ENCODE data around the gene TTLL13.
"Not testable (repeated sequence)": the region's sequence is repeated elsewhere in the genome, so short reads cannot be mapped to it uniquely, and the experiment has no call there.

TTLL13 gene

DNA sequence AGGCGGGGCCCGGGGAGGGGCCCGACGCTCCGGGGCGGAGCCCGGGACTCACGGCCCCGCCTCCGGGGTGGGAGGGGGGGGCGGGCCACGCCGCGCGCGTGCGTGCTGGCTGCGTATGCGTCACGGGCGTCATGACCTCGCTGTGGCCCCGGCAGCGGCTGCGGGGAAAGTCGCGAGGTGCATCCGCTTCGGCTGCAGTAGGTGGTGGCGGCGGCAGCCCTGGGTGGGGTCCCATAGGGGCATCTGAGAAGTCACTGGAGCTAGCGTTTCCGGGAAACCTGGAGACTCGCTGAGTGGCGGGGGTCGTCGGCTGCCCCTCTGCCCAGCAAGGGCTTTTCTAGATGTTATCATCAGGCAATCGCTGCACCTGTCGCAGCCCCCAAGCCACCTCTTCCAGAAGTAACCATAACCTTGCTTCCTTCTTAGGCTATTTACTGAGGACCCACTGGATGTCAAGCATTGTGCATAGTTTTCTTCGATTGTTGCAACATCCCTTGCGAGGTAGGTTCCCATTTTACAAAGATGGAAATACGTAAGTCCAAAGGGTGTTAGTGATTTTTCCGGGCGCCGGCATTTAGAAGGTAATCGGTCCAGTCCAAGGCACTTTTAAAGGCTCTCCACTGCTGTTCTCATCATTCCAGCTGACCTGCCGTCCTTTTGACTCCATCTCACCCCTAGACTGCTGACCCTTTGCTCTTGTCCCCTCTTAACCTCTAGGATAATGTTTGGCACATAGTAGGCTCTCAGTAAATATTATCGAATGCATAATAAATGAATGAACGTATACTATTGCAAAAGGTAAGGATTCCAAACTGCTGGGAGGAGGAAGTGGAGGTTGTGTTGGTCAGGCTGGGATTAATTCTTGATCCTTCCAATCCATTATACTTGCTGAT is 15.0 kb upstream of the TTLL13 start, which contains the start of gene GDPGP1:
GDPGP1 (plus strand) TSS at position 114 of the 893 bp plus-strand sequence. CDS start 6,700 bp downstream, outside the sequence.
- peak; percentile 100 for DNase-seq (ENCODE audit: low spot score)

DNA sequence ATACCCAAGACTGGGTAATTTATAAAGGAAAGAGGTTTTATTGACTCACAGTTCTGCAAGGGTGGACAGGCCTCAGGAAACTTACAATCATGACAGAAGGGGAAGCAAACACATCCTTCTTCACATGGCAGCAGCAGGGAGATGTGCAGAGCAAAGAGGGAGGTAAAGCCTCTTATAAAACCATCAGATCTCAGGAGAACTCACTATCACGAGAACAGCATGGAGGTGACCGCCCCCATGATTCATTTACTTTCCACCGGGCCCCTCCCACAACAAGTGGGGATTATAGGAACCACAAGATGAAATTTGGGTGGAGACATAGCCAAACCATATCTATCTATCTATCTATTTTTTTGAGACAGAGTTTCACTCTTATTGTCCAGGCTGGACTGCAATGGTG is 10.0 kb upstream of the TTLL13 start:
- DNase-seq (ENCODE audit: low spot score), result no peak

DNA sequence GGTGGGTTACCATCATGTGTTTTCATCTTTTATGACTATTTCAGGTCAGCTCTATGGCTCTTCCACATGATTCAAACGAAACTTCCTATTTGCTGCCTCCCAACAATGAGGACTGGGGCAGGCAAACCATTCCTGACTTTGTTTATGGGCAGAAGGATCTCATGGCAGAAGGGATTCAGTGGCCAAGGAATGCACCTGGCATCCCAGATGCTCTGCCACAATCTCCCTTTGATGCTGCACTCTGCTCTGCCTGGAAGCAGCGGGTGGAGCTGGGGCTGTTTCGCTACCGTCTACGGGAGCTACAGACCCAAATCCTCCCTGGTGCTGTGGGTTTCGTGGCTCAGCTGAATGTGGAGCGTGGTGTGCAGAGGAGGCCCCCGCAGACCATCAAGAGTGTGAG is 8.5 kb upstream of the TTLL13 start:
- DNase-seq (ENCODE audit: low spot score), result no peak

DNA sequence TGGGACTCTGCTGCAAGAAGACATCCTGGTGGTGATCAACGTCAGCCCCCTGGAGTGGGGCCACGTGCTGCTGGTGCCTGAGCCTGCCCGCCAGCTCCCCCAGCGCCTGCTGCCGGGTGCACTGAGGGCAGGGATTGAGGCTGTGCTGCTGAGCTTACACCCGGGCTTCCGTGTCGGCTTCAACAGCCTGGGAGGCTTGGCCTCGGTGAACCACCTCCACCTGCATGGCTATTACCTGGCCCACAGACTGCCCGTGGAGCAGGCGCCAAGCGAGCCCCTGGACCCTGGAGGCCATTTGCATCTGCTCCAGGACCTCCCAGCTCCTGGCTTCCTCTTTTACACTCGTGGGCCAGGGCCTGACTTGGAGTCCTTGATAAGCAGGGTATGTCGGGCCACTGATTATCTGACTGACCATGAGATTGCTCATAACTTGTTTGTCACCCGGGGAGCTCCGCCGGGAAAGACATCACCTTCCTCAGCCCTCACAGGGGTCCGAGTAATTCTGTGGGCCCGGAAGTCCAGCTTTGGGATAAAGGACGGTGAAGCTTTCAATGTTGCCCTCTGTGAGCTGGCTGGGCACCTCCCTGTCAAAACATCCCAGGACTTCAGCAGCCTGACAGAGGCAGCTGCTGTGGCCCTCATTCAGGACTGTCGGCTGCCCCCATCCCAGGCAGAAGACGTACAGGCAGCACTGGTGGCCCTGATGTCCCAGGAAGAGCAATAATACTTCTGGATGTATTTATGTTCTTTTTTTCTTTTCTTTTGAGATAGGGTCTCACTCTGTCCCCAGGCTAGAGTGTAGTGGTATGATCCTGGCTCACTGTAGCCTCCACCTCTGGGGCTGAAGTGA is 7.8 kb upstream of the TTLL13 start:
- no peak for DNase-seq (ENCODE audit: low spot score)

DNA sequence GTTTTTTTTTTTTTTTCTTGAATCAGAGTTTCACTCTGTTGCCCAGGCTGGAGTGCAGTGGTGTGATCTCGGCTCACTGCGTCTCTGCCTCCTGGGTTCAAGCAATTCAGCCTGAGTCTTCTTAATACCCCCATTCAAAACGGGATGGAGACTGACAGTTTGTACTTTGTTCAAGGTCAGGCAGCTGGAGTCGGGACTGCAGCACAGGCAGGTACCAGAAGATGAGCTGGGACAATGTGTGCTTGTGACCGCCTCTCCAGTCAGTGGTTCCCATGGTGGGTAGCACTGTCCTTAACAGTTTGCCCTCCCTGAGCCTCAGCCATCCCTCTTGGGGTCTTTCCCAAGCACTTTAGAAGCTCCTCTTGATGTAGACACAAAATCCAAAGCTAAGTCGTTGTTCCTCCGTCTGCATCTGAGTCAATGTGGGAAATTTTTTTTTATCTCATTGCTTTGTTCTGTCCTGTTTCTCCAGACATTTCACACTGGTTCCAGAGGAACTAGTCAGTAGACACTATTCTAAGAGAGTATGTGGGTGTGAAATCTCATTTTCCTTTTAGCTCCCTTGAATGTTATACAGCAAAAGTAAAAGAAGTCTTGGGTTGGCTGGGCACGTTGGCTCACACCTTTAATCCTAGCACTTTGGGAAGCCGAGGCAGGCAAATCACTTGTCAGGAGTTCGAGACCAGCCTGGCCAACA is 5.3 kb upstream of the TTLL13 start:
- DNase-seq (ENCODE audit: low spot score), result no peak

DNA sequence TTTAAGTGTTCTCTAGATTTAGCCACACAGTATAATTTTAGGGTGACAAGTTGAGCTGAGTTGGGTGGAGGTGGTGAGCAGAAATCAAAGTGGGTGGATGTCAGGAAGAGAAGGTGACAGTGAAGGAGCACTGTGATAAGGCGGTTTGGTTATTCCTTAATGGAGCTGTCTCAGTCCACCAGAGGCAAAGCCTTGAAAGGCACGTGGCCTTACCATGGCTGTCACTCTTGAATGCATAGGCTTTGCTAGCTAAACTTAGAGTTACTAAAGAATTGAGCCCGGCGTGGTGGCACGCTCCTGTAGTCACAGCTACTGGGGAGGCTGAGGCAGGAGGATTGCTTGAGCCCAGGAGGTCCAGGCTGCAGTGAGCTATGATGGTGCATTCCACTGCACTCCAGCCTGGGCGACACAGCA is 560 bp upstream of the TTLL13 start:
- DNase-seq (ENCODE audit: low spot score), result no peak

DNA sequence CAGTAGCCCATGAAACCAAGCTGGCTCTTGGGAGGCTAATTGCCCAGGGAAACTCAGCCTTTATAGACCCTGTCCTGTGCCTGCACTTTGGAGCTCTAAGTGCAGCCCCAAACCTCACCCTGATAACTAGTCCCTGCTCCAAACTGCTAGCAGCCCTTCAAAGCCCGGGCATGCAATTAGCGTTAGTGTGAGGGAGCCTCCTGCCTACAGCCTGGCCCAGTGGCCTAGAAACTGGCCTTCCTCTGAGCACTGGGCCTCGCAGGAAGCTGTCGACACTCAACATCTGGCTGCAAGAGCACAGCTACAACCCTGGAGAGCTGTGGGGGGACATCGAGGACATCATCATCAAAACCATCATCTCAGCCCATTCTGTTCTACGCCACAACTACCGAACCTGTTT is 8.4 kb downstream of the TTLL13 start:
- no peak for DNase-seq (ENCODE audit: low spot score)

DNA sequence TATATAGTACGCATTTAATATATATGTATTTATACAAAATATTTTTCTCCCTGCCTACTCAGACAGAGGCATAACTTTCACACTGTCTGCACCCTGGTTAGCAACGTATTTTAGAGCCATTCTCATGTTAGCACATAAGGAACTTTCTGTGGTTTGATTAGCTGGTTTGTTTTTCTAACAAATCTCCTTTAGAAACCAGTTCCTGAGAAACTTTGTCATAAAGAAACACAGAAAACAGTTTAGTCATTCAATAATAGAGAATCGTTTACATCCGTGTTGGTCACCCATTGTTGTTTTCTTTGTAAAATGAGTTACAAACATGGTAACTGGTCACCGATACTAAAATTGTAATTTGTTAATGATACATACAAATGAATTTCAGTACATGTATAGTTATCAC is 10.2 kb downstream of the TTLL13 start:
- no peak for DNase-seq (ENCODE audit: low spot score)

DNA sequence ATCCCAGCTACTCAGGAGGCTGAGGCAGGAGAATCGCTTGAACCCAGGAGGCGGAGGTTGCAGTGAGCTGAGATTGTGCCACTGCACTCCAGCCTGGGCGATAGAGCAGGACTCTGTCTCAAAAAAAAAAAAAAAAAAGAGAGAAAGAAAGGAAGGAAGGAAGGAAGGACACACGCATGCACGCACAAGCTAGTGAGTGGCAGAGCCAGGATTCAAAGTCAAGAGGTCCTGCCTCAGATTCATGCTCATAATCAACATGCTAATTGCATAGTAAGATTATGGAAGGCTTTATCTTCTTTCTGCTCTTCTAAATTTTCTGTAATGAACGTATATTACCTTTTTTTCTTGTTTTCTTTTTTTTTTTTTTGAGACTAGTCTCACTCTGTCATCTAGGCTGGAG is 11.4 kb downstream of the TTLL13 start:
- not testable (repeated sequence) for DNase-seq (ENCODE audit: low spot score)

DNA sequence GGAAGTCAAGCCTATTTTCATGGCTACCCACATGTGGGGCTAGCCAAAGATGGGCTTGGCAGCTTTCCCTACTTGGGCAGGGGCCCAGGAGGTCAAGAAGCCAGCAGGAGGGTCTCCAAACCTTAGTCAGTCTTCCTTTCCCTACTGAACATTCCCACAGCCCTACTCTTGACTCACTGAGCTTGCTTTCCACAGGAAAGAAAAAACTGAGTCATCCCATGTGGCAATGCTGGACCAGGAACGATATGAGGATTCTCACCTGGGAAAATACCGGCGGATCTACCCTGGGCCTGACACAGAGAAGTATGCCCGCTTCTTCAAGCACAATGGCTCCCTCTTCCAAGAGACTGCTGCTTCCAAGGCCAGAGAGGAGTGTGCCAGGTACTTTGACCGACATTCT is 12.5 kb downstream of the TTLL13 start:
- DNase-seq (ENCODE audit: low spot score), result no peak

DNA sequence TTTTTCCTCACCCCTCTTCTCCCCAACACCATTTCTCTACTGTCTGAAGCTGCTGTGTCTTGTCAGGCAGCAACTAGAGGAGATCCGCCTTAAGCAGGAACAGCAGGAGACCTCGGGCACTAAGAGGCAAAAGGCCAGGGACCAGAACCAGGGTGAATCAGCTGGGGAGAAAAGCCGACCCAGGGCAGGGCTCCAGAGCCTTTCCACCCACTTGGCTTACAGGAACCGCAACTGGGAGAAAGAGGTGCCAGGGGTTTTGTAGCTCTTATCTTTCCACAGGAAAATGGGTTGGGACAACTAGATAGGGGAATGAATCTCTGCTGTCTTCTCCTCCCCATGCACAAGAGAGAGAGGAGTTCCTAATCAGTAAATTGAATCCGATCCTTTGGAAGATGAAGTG is 13.1 kb downstream of the TTLL13 start:
- no peak for DNase-seq (ENCODE audit: low spot score)

DNA sequence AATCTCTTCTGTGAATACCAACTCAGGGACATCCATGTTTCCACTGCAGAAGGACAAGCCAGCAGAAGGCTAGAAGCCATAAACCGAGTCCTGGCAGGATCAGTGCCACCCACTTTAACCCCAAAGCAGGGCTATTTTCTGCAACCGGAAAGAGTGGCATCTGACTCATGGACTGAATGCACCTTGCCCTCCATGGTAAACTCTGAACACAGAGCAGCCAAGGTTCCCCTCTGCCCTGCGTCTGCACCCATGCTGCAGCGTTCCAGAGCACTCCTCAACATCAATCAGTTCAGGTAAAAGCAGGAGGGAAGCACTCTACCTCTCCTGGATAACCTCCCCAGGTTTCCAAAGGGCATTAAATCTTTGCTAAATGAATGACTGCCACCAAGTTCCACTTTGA is 15.3 kb downstream of the TTLL13 start:
- no peak for DNase-seq (ENCODE audit: low spot score)

DNA sequence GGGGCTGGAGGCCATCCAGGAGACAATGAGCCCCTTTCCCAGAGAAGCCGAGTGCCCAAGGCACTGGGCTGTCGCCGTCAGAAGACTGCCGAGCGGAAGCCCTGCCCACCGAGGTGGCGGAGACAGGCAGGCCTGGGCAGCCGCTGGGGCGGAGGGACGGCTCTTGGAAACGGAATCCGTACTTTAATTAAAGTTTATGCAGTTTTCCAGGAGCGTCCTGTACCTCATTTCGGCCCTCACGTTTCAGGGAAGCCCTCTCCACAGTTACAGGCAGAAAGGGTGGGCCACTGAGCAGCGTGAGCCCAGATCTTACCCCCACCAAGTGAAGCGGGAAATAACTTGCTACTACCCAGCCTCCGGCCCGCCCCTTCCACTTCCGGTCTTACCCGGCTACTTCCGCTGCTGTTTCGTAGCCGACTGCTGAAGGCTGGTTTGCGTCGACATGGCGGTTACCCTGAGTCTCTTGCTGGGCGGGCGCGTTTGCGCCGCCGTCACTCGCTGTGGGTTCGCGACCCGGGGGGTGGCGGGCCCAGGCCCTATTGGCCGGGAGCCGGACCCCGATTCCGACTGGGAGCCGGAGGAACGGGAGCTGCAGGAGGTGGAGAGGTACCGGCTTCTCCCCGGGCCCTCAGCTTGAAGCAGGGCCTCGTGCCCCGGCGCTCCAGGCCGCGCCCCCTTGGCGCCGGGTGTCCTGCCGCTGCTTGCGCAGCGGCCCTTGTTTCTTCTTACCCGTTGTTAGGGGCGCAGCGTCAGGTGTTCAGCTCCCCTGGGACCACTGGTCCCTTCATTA is 16.1 kb downstream of the TTLL13 start, which contains the start of gene NGRN:
NGRN (plus strand) TSS at position 402 of the 790 bp plus-strand sequence; CDS start at position 443, 41 bp downstream.
- DNase-seq (ENCODE audit: low spot score), result peak; percentile 90

DNA sequence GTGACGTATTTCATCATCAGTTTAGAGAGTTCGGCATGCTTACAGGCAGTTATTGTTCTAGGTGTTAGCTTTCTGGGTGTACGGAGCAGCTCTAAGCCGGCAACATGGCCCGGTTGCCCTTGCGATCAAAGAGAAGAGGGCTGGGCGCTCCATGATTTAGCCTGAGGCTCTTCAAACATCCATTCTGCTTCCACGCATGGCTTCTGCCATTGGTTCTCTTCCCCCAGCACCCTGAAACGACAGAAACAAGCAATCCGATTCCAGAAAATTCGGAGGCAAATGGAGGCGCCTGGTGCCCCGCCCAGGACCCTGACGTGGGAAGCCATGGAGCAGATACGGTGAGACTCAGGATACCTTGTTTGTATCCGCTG is 16.7 kb downstream of the TTLL13 start:
- DNase-seq (ENCODE audit: low spot score), result peak; percentile 15

DNA sequence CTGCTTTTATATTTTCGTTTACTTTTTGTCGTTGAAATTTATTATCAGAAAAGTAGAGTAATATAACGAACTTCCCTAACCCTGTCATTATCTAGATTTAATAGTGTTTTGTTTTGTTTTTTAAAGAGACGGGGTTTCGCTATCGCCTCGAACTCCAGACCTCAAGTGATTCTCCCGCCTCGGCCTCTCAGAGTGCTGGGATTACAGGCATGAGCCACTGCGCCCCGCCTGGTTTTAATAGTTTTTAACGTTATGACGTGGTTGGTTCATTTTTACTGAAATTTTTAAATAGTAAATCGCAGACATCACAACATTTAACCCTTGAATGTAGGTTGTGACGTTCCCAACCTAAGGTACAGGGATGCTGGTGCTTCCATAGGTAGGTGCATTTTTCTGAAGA is 17.1 kb downstream of the TTLL13 start:
- DNase-seq (ENCODE audit: low spot score), result no peak

DNA sequence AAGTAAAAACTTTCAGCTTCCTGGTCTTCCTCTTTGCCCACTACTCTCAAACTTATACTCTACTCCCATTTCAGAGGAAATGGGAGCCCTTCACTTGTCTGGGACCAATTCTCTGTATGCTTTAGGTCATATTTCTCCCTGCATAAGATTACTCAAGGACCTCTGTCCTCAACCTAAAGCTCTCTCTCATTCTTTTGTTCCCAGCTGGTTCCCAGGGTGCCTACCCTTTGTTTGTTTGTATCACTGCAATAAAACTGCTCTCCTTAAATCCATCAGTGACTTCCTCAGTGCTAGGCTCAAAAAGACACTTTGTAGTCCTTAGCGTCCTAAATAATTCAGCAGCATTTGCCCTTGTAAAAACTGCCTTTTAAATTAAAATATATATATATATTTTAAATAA is 19.1 kb downstream of the TTLL13 start:
- DNase-seq (ENCODE audit: low spot score), result no peak

DNA sequence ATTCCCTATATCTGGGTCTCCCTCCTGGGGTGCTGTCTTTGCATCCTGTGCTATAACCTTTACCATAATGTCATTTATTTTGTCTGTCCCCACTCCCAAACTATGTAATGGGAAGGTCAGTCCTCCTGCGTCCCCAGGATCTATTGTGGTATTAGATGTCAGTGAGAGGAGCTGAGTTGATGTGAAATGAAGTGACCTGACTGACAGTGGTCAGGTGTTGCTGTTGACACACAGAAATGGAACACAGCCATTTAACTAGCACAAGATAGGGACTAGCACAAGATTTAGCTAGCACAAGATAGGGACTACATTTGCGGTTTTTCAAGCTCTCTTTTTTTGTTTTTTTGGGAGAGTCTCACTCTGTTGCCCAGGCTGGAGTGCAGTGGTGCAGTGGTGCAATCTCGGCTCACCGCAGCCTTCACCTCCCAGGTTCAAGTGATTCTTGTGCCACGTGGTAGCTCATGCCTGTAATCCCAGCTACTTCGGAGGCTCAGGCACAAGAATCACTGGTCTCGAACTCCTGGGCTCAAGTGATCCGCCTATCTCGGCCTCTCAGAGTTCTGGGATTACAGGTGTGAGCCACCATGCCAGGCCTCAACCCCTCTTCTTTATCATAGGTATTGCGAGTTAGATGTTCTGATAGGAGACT is 21.3 kb downstream of the TTLL13 start:
- no peak for DNase-seq (ENCODE audit: low spot score)

DNA sequence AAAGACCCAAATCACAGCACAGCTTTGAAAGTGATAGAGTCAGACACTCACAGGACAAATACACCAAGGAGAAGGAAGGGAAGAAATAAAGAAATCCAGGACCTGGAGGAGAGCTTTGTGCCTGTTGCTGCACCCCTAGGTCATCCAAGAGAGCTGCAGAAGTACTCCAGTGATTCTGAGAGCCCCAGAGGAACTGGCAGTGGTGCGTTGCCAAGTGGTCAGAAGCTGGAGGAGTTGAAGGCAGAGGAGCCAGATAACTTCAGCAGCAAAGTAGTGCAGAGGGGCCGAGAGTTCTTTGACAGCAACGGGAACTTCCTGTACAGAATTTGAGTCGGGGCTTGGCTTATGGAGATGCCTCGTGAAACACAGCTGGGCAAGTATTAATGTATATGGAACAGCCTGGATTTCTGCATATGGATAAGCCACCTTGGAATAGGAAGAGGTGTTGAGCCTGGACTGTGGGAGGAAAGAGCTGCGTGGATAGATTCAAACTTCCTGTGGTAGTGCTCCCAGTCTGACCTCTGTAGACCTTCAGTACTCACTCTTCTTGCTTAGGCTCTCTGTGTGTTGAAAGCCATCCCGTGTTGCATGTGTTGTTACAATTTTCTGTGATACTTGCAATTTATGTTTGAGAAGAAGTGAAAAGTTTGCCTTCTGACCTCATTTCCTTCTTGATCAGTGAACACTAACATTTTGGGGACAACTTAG is 22.3 kb downstream of the TTLL13 start:
- DNase-seq (ENCODE audit: low spot score), result no peak

DNA sequence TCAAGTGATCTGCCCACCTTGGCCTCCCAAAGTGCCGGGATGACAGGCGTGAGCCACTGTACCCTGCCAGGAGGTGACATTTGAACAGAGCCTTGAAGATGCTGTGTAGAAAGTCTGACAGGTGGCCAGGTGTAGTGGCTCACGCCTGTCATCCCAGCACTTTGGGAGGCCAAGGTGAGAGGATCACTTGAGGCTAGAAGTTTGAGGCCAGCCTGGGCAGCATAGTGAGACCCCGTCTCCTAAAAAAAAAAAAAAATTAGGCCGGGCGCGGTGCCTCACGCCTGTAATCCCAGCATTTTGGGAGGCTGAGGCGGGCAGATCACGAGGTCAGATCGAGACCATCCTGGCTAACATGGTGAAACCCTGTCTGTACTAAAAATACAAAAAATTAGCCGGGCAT is 29.1 kb downstream of the TTLL13 start:
- not testable (repeated sequence) for DNase-seq (ENCODE audit: low spot score)

DNA sequence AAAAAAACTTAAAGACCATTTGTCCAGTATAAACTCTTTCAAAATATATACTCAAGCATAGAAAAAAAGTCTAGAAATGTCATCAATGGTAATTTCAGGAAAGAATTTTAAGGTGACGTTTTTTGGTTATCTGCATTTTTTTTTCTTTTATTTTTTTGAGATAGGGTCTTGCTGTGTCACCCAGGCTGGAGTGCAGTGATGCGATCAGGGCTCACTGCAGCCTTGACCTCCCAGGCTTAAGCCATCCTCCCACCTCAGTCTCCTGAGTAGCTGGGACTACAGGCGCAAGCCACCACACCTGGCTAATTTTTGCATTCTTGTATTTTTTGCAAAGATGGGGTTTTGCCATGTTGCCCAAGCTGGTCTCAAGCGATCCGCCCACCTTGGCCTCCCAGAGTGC is 31.4 kb downstream of the TTLL13 start:
- not testable (repeated sequence) for DNase-seq (ENCODE audit: low spot score)

All from AG08395 (cell line).